Measurements from ENCODE around the gene BEX4. TPM values are rescaled to one million over a fixed set of nuclear protein-coding genes. Genes with fewer than 3 reads are reported as not detected.
"Not testable (repeated sequence)": the region's sequence is repeated elsewhere in the genome, so short reads cannot be mapped to it uniquely, and the experiment has no call there.

The BEX4 gene
- polyA plus RNA-seq, 4 donors: 5.6 to 98.8 (median 32.9) TPM

GRCh38 chrX:103220511-103221323 is 5.8 kb downstream of the BEX4 start:
- Histone ChIP-seq H3K9me3 (ENCODE audit: control insufficient read depth in 2 of 2, insufficient read depth in 1 of 2, low read depth in 1 of 2, low read length in 1 of 2) (no peaks in the 10 kb centered on the region), H3K4me1 (ENCODE audit: control insufficient read depth in 3 of 3, insufficient read depth in 2 of 3, low read depth in 1 of 3, low read length in 2 of 3) (no peaks in the 10 kb centered on the region), H3K27me3 (ENCODE audit: control insufficient read depth in 3 of 3, insufficient read depth in 3 of 3, low read length in 3 of 3) (peaks cover 0 to 3% (median 0%) of the 10 kb centered on the region in 3 donors), H3K27ac (ENCODE audit: low read depth in 1 of 3, low read length in 2 of 3) (no peak overlapping the region), H3K36me3 (ENCODE audit: control insufficient read depth in 3 of 3, insufficient read depth in 2 of 3, low read depth in 1 of 3, low read length in 3 of 3) (peaks cover 0 to 3% (median 0%) of the 10 kb centered on the region in 3 donors), H3K4me3 (ENCODE audit: low read depth in 1 of 3, low read length in 3 of 3) (no peak overlapping the region)
- WGBS, 3 donors: 37 to 69% (median 50%) methylated on average over 23 to 39 of the region's 39 CpGs
- FAIRE-seq (no peak), DNase-seq (peak in 1 of 2 donors; percentile 47)

- not testable (repeated sequence) for H3K27me3 ChIP-seq (ENCODE audit: control insufficient read depth in 3 of 3, insufficient read depth in 3 of 3, low read length in 3 of 3); FAIRE-seq; H3K4me3 ChIP-seq (ENCODE audit: low read depth in 1 of 3, low read length in 3 of 3); DNase-seq; H3K9me3 ChIP-seq (ENCODE audit: control insufficient read depth in 2 of 2, insufficient read depth in 1 of 2, low read depth in 1 of 2, low read length in 1 of 2); H3K4me1 ChIP-seq (ENCODE audit: control insufficient read depth in 3 of 3, insufficient read depth in 2 of 3, low read depth in 1 of 3, low read length in 2 of 3); H3K36me3 ChIP-seq (ENCODE audit: control insufficient read depth in 3 of 3, insufficient read depth in 2 of 3, low read depth in 1 of 3, low read length in 3 of 3); H3K27ac ChIP-seq (ENCODE audit: low read depth in 1 of 3, low read length in 2 of 3)
- WGBS, 3 donors: 78 to 93% (median 86%) methylated on average over 4 of the region's 4 CpGs
Measured at GRCh38 chrX:103225918-103226317, 11.0 kb downstream of the BEX4 start.

- no peaks in the 10 kb centered on the region for H3K9me3 ChIP-seq (ENCODE audit: control insufficient read depth in 2 of 2, insufficient read depth in 1 of 2, low read depth in 1 of 2, low read length in 1 of 2)
- H3K4me1 ChIP-seq (ENCODE audit: control insufficient read depth in 3 of 3, insufficient read depth in 2 of 3, low read depth in 1 of 3, low read length in 2 of 3): no peaks in the 10 kb centered on the region
- WGBS, 3 donors: 73 to 74% (median 73%) methylated on average over 2 of the region's 2 CpGs
- H3K27me3 ChIP-seq (ENCODE audit: control insufficient read depth in 3 of 3, insufficient read depth in 3 of 3, low read length in 3 of 3): no peaks in the 10 kb centered on the region
- DNase-seq (no peak), FAIRE-seq (no peak)
- H3K27ac ChIP-seq (ENCODE audit: low read depth in 1 of 3, low read length in 2 of 3): no peak overlapping the region
- H3K4me3 ChIP-seq (ENCODE audit: low read depth in 1 of 3, low read length in 3 of 3): no peak overlapping the region
- H3K36me3 ChIP-seq (ENCODE audit: control insufficient read depth in 3 of 3, insufficient read depth in 2 of 3, low read depth in 1 of 3, low read length in 3 of 3): no peaks in the 10 kb centered on the region
Measured at GRCh38 chrX:103233263-103233662, 18.4 kb downstream of the BEX4 start.

- WGBS, 3 donors: 65 to 97% (median 82%) methylated on average over 1 of the region's 1 CpG
- H3K4me1 ChIP-seq (ENCODE audit: control insufficient read depth in 3 of 3, insufficient read depth in 2 of 3, low read depth in 1 of 3, low read length in 2 of 3): no peaks in the 10 kb centered on the region
- H3K27ac ChIP-seq (ENCODE audit: low read depth in 1 of 3, low read length in 2 of 3): no peak overlapping the region
- no peaks in the 10 kb centered on the region for H3K36me3 ChIP-seq (ENCODE audit: control insufficient read depth in 3 of 3, insufficient read depth in 2 of 3, low read depth in 1 of 3, low read length in 3 of 3)
- FAIRE-seq: peak; percentile 53
- no peak for DNase-seq
- H3K4me3 ChIP-seq (ENCODE audit: low read depth in 1 of 3, low read length in 3 of 3): no peak overlapping the region
- no peaks in the 10 kb centered on the region for H3K9me3 ChIP-seq (ENCODE audit: control insufficient read depth in 2 of 2, insufficient read depth in 1 of 2, low read depth in 1 of 2, low read length in 1 of 2)
- H3K27me3 ChIP-seq (ENCODE audit: control insufficient read depth in 3 of 3, insufficient read depth in 3 of 3, low read length in 3 of 3): no peaks in the 10 kb centered on the region
Measured at GRCh38 chrX:103234869-103235268, 20.0 kb downstream of the BEX4 start.

- H3K36me3 ChIP-seq (ENCODE audit: control insufficient read depth in 3 of 3, insufficient read depth in 2 of 3, low read depth in 1 of 3, low read length in 3 of 3); DNase-seq; H3K4me3 ChIP-seq (ENCODE audit: low read depth in 1 of 3, low read length in 3 of 3); FAIRE-seq; H3K27ac ChIP-seq (ENCODE audit: low read depth in 1 of 3, low read length in 2 of 3); H3K4me1 ChIP-seq (ENCODE audit: control insufficient read depth in 3 of 3, insufficient read depth in 2 of 3, low read depth in 1 of 3, low read length in 2 of 3); H3K27me3 ChIP-seq (ENCODE audit: control insufficient read depth in 3 of 3, insufficient read depth in 3 of 3, low read length in 3 of 3); H3K9me3 ChIP-seq (ENCODE audit: control insufficient read depth in 2 of 2, insufficient read depth in 1 of 2, low read depth in 1 of 2, low read length in 1 of 2): not testable (repeated sequence)
- WGBS, 3 donors: 49 to 87% (median 63%) methylated on average over 2 of the region's 2 CpGs
Measured at GRCh38 chrX:103235608-103236007, 20.7 kb downstream of the BEX4 start.

- FAIRE-seq (no peak), DNase-seq (no peak)
- Histone ChIP-seq H3K4me3 (ENCODE audit: low read depth in 1 of 3, low read length in 3 of 3) (no peak overlapping the region), H3K36me3 (ENCODE audit: control insufficient read depth in 3 of 3, insufficient read depth in 2 of 3, low read depth in 1 of 3, low read length in 3 of 3) (no peaks in the 10 kb centered on the region), H3K27me3 (ENCODE audit: control insufficient read depth in 3 of 3, insufficient read depth in 3 of 3, low read length in 3 of 3) (no peaks in the 10 kb centered on the region), H3K9me3 (ENCODE audit: control insufficient read depth in 2 of 2, insufficient read depth in 1 of 2, low read depth in 1 of 2, low read length in 1 of 2) (no peaks in the 10 kb centered on the region), H3K4me1 (ENCODE audit: control insufficient read depth in 3 of 3, insufficient read depth in 2 of 3, low read depth in 1 of 3, low read length in 2 of 3) (no peaks in the 10 kb centered on the region), H3K27ac (ENCODE audit: low read depth in 1 of 3, low read length in 2 of 3) (no peak overlapping the region)
- 50 to 90% (median 75%) methylated on average over 1 of the region's 1 CpG for WGBS, 3 donors
Measured at GRCh38 chrX:103236296-103236695, 21.4 kb downstream of the BEX4 start.

GRCh38 chrX:103240155-103240554 is 25.2 kb downstream of the BEX4 start:
- H3K36me3 ChIP-seq (ENCODE audit: control insufficient read depth in 3 of 3, insufficient read depth in 2 of 3, low read depth in 1 of 3, low read length in 3 of 3): no peaks in the 10 kb centered on the region
- no peaks in the 10 kb centered on the region for H3K4me1 ChIP-seq (ENCODE audit: control insufficient read depth in 3 of 3, insufficient read depth in 2 of 3, low read depth in 1 of 3, low read length in 2 of 3)
- no peaks in the 10 kb centered on the region for H3K9me3 ChIP-seq (ENCODE audit: control insufficient read depth in 2 of 2, insufficient read depth in 1 of 2, low read depth in 1 of 2, low read length in 1 of 2)
- DNase-seq (no peak), FAIRE-seq (no peak)
- H3K4me3 ChIP-seq (ENCODE audit: low read depth in 1 of 3, low read length in 3 of 3): no peak overlapping the region
- H3K27ac ChIP-seq (ENCODE audit: low read depth in 1 of 3, low read length in 2 of 3): no peak overlapping the region
- H3K27me3 ChIP-seq (ENCODE audit: control insufficient read depth in 3 of 3, insufficient read depth in 3 of 3, low read length in 3 of 3): no peaks in the 10 kb centered on the region

GRCh38 chrX:103248553-103248952 is 33.6 kb downstream of the BEX4 start:
- peaks cover 0 to 9% (median 0%) of the 10 kb centered on the region in 3 donors for H3K36me3 ChIP-seq (ENCODE audit: control insufficient read depth in 3 of 3, insufficient read depth in 2 of 3, low read depth in 1 of 3, low read length in 3 of 3)
- FAIRE-seq: no peak
- DNase-seq: peak; percentile 12 to 32
- H3K4me1 ChIP-seq (ENCODE audit: control insufficient read depth in 3 of 3, insufficient read depth in 2 of 3, low read depth in 1 of 3, low read length in 2 of 3): no peaks in the 10 kb centered on the region
- no peaks in the 10 kb centered on the region for H3K27me3 ChIP-seq (ENCODE audit: control insufficient read depth in 3 of 3, insufficient read depth in 3 of 3, low read length in 3 of 3)
- H3K4me3 ChIP-seq (ENCODE audit: low read depth in 1 of 3, low read length in 3 of 3): no peak overlapping the region
- no peaks in the 10 kb centered on the region for H3K9me3 ChIP-seq (ENCODE audit: control insufficient read depth in 2 of 2, insufficient read depth in 1 of 2, low read depth in 1 of 2, low read length in 1 of 2)
- H3K27ac ChIP-seq (ENCODE audit: low read depth in 1 of 3, low read length in 2 of 3): no peak overlapping the region

GRCh38 chrX:103249805-103250204 is 34.9 kb downstream of the BEX4 start:
- WGBS, 3 donors: 48 to 94% (median 67%) methylated on average over 1 of the region's 1 CpG
- DNase-seq (no peak), FAIRE-seq (no peak)
- Histone ChIP-seq H3K4me3 (ENCODE audit: low read depth in 1 of 3, low read length in 3 of 3) (no peak overlapping the region), H3K27ac (ENCODE audit: low read depth in 1 of 3, low read length in 2 of 3) (no peak overlapping the region), H3K4me1 (ENCODE audit: control insufficient read depth in 3 of 3, insufficient read depth in 2 of 3, low read depth in 1 of 3, low read length in 2 of 3) (no peaks in the 10 kb centered on the region), H3K27me3 (ENCODE audit: control insufficient read depth in 3 of 3, insufficient read depth in 3 of 3, low read length in 3 of 3) (no peaks in the 10 kb centered on the region), H3K9me3 (ENCODE audit: control insufficient read depth in 2 of 2, insufficient read depth in 1 of 2, low read depth in 1 of 2, low read length in 1 of 2) (no peaks in the 10 kb centered on the region), H3K36me3 (ENCODE audit: control insufficient read depth in 3 of 3, insufficient read depth in 2 of 3, low read depth in 1 of 3, low read length in 3 of 3) (peaks cover 0 to 9% (median 0%) of the 10 kb centered on the region in 3 donors)

Data from small intestine (tissue), 7 donors.